ENCODE results near the gene HCFC2. TPM values are rescaled to one million over a fixed set of nuclear protein-coding genes. Genes with fewer than 3 reads are reported as not detected.

HCFC2 gene
- total and polyA plus RNA-seq, 2 of the 8 experiments (the other 6 are each of a cell fraction or from before 2014, with no cell fraction given) = 0.62 to 1.8 TPM

GRCh38 chr12:104054681-104055346 lies 9.5 kb upstream of the HCFC2 start (continued):
- TF ChIP-seq CTCF (IDR thresholded peaks at IDR 0.05; ENCODE audit: control extremely low read depth in 1 of 3, insufficient read depth in 1 of 3, low read depth in 1 of 3, low read length in 3 of 3) (no peak), SAP30 (IDR thresholded peaks at IDR 0.05; ENCODE audit: insufficient read depth, insufficient replicate concordance, low read length) (no peak), CEBPB (IDR thresholded peaks at IDR 0.05; ENCODE audit: low read depth, low read length) (no peak), ATF3 (IDR thresholded peaks at IDR 0.05; ENCODE audit: insufficient read depth, low read depth, low read length) (no peak), TAF1 (IDR thresholded peaks at IDR 0.05; ENCODE audit: low read depth, low read length) (peak; percentile 29; the same call in 1 of the 2 replicates), FOSL1 (IDR thresholded peaks at IDR 0.05; ENCODE audit: insufficient read depth, low read depth, low read length) (no peak), MAX (IDR thresholded peaks at IDR 0.05) (no peak), RFX5 (IDR thresholded peaks at IDR 0.05; ENCODE audit: borderline replicate concordance, low read depth, low read length) (no peak), ASH2L (IDR thresholded peaks at IDR 0.05; ENCODE audit: low read length) (peak; percentile 70), CTBP2 (IDR thresholded peaks at IDR 0.05; ENCODE audit: borderline replicate concordance, insufficient read depth, insufficient read length, low read length) (no peak), EGR1 (IDR thresholded peaks at IDR 0.05; ENCODE audit: borderline replicate concordance, low read depth, low read length) (peak; percentile 37; the same call in 1 of the 2 replicates), CBX8 (IDR thresholded peaks at IDR 0.05; ENCODE audit: borderline replicate concordance, low read depth, low read length) (no peak), GTF2F1 (IDR thresholded peaks at IDR 0.05; ENCODE audit: borderline replicate concordance, low read depth, low read length) (no peak), ATF2 (IDR thresholded peaks at IDR 0.05; ENCODE audit: low read length) (no peak), SUZ12 (IDR thresholded peaks at IDR 0.05; ENCODE audit: low read length) (no peak)

Measured in H1 (cell line).